ENCODE results near the gene AVL9. TPM values are rescaled to one million over a fixed set of nuclear protein-coding genes. Genes with fewer than 3 reads are reported as not detected.

AVL9 gene
- total and polyA plus RNA-seq, 2 experiments from 2014 or later = 13.1 to 33.8 TPM

- TF ChIP-seq, protein P1, sequence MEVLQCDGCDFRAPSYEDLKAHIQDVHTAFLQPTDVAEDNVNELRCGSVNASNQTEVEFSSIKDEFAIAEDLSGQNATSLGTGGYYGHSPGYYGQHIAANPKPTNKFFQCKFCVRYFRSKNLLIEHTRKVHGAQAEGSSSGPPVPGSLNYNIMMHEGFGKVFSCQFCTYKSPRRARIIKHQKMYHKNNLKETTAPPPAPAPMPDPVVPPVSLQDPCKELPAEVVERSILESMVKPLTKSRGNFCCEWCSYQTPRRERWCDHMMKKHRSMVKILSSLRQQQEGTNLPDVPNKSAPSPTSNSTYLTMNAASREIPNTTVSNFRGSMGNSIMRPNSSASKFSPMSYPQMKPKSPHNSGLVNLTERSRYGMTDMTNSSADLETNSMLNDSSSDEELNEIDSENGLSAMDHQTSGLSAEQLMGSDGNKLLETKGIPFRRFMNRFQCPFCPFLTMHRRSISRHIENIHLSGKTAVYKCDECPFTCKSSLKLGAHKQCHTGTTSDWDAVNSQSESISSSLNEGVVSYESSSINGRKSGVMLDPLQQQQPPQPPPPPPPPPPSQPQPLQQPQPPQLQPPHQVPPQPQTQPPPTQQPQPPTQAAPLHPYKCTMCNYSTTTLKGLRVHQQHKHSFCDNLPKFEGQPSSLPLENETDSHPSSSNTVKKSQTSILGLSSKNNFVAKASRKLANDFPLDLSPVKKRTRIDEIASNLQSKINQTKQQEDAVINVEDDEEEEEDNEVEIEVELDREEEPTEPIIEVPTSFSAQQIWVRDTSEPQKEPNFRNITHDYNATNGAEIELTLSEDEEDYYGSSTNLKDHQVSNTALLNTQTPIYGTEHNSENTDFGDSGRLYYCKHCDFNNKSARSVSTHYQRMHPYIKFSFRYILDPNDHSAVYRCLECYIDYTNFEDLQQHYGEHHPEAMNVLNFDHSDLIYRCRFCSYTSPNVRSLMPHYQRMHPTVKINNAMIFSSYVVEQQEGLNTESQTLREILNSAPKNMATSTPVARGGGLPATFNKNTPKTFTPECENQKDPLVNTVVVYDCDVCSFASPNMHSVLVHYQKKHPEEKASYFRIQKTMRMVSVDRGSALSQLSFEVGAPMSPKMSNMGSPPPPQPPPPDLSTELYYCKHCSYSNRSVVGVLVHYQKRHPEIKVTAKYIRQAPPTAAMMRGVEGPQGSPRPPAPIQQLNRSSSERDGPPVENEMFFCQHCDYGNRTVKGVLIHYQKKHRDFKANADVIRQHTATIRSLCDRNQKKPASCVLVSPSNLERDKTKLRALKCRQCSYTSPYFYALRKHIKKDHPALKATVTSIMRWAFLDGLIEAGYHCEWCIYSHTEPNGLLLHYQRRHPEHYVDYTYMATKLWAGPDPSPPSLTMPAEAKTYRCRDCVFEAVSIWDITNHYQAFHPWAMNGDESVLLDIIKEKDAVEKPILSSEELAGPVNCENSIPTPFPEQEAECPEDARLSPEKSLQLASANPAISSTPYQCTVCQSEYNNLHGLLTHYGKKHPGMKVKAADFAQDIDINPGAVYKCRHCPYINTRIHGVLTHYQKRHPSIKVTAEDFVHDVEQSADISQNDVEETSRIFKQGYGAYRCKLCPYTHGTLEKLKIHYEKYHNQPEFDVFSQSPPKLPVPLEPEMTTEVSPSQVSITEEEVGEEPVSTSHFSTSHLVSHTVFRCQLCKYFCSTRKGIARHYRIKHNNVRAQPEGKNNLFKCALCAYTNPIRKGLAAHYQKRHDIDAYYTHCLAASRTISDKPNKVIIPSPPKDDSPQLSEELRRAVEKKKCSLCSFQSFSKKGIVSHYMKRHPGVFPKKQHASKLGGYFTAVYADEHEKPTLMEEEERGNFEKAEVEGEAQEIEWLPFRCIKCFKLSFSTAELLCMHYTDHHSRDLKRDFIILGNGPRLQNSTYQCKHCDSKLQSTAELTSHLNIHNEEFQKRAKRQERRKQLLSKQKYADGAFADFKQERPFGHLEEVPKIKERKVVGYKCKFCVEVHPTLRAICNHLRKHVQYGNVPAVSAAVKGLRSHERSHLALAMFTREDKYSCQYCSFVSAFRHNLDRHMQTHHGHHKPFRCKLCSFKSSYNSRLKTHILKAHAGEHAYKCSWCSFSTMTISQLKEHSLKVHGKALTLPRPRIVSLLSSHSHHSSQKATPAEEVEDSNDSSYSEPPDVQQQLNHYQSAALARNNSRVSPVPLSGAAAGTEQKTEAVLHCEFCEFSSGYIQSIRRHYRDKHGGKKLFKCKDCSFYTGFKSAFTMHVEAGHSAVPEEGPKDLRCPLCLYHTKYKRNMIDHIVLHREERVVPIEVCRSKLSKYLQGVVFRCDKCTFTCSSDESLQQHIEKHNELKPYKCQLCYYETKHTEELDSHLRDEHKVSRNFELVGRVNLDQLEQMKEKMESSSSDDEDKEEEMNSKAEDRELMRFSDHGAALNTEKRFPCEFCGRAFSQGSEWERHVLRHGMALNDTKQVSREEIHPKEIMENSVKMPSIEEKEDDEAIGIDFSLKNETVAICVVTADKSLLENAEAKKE (CRISPR knock-in tag; IDR thresholded peaks at IDR 0.05) = no peak
These were observed 47.3 kb downstream of the AVL9 start (continued) for GRCh38 chr7:32542595-32542994.

DNA sequence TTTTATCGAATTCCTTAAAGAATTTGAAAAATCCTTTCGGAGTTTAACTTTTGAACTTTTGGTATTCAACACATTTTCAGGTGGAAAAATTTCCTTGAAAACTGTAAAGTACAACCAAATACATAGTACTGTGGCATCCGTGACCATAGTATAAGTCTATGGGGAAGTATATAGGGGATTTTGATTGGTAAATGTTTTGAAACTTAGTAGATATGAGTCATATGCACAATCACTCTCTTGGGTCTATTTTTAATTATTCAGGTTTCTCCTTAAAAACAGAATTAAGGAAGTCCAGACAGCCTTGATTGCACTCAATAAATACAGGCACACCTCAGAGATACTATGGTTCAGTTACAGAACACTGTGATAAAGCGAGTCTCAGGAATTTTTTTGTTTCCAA, 64.2 kb downstream of the AVL9 start:
- no peak for ATAC-seq
- peaks cover 41% of the 10 kb centered on the region for H3K36me3 Mint-ChIP-seq (ENCODE audit: low read depth)
- H2AFZ ChIP-seq = no peak overlapping the region
- H3K4me1 Mint-ChIP-seq = peaks cover 4% of the 10 kb centered on the region; the same call in 2 of the 3 replicates
- no peak for DNase-seq (ENCODE audit: low spot score)
- H3K79me2 ChIP-seq (replicated peaks; ENCODE audit: insufficient read depth) = no peaks in the 10 kb centered on the region
- no peaks in the 10 kb centered on the region for H3F3A ChIP-seq (replicated peaks; ENCODE audit: low read depth)
- no peaks in the 10 kb centered on the region for H3K27me3 ChIP-seq (ENCODE audit: insufficient read depth)
- H4K20me1 ChIP-seq (replicated peaks; ENCODE audit: insufficient read depth) = no peaks in the 10 kb centered on the region
- H3K36me3 ChIP-seq (ENCODE audit: insufficient read depth) = peaks cover 23% of the 10 kb centered on the region
- H3K27ac Mint-ChIP-seq = no peak overlapping the region
- no peak overlapping the region for H3K4me3 ChIP-seq
- H3K27me3 Mint-ChIP-seq (ENCODE audit: insufficient read depth, low read depth, poor library complexity) = no peaks in the 10 kb centered on the region
- no peak overlapping the region for H3K4me3 Mint-ChIP-seq
- H3K9me3 Mint-ChIP-seq = no peaks in the 10 kb centered on the region
- no peak overlapping the region for H3K27ac ChIP-seq (ENCODE audit: low read depth)
- no peaks in the 10 kb centered on the region for H3K9me2 ChIP-seq (ENCODE audit: insufficient read depth)
- no peak overlapping the region for H3K4me2 ChIP-seq
- no peaks in the 10 kb centered on the region; the same call in 1 of the 2 replicates for H3K4me1 ChIP-seq (ENCODE audit: insufficient read depth)
- no peak for TF ChIP-seq POLR2AphosphoS5 (IDR thresholded peaks at IDR 0.05; ENCODE audit: low read depth)
- no peak for TF ChIP-seq EZH2phosphoT487 (IDR thresholded peaks at IDR 0.05; ENCODE audit: unreplicated experiment)
- TF ChIP-seq, protein P2, sequence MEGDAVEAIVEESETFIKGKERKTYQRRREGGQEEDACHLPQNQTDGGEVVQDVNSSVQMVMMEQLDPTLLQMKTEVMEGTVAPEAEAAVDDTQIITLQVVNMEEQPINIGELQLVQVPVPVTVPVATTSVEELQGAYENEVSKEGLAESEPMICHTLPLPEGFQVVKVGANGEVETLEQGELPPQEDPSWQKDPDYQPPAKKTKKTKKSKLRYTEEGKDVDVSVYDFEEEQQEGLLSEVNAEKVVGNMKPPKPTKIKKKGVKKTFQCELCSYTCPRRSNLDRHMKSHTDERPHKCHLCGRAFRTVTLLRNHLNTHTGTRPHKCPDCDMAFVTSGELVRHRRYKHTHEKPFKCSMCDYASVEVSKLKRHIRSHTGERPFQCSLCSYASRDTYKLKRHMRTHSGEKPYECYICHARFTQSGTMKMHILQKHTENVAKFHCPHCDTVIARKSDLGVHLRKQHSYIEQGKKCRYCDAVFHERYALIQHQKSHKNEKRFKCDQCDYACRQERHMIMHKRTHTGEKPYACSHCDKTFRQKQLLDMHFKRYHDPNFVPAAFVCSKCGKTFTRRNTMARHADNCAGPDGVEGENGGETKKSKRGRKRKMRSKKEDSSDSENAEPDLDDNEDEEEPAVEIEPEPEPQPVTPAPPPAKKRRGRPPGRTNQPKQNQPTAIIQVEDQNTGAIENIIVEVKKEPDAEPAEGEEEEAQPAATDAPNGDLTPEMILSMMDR (conservative IDR thresholded peaks at IDR 0.05; ENCODE audit: low read depth in 2 of 2) = no peak
- no peak for TF ChIP-seq NANOG (IDR thresholded peaks at IDR 0.05; ENCODE audit: borderline replicate concordance)
- TF ChIP-seq, protein P3, sequence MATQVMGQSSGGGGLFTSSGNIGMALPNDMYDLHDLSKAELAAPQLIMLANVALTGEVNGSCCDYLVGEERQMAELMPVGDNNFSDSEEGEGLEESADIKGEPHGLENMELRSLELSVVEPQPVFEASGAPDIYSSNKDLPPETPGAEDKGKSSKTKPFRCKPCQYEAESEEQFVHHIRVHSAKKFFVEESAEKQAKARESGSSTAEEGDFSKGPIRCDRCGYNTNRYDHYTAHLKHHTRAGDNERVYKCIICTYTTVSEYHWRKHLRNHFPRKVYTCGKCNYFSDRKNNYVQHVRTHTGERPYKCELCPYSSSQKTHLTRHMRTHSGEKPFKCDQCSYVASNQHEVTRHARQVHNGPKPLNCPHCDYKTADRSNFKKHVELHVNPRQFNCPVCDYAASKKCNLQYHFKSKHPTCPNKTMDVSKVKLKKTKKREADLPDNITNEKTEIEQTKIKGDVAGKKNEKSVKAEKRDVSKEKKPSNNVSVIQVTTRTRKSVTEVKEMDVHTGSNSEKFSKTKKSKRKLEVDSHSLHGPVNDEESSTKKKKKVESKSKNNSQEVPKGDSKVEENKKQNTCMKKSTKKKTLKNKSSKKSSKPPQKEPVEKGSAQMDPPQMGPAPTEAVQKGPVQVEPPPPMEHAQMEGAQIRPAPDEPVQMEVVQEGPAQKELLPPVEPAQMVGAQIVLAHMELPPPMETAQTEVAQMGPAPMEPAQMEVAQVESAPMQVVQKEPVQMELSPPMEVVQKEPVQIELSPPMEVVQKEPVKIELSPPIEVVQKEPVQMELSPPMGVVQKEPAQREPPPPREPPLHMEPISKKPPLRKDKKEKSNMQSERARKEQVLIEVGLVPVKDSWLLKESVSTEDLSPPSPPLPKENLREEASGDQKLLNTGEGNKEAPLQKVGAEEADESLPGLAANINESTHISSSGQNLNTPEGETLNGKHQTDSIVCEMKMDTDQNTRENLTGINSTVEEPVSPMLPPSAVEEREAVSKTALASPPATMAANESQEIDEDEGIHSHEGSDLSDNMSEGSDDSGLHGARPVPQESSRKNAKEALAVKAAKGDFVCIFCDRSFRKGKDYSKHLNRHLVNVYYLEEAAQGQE (IDR thresholded peaks at IDR 0.05; ENCODE audit: unreplicated experiment) = no peak
- no peak for TF ChIP-seq STAT1 (IDR thresholded peaks at IDR 0.05; ENCODE audit: unreplicated experiment)
- no peak for TF ChIP-seq JUNB (IDR thresholded peaks at IDR 0.05; ENCODE audit: unreplicated experiment)
